Astrocyte (in vitro differentiated cells and primary cell): ENCODE measurements around the gene MRNIP. TPM values are rescaled to one million over a fixed set of nuclear protein-coding genes. Genes with fewer than 3 reads are reported as not detected.

Experiments used
- DNase-seq: peaks from one replicate; pipeline ENCODE4 v3.0.0-alpha.2; 2010; ENCODE audit warnings: low read depth
- FAIRE-seq: peaks from 2 replicates; lab custom pipeline; 2011; peaks lifted over from hg19 to GRCh38; lab: Jason Lieb, UNC
- H2AFZ ChIP-seq: 2 replicates; pipeline ENCODE4 v1.6.0; 2012; ENCODE audit warnings: low read depth, low read length, inconsistent platforms
- H3K27ac ChIP-seq: 2 replicates; pipeline ENCODE4 v1.5.1; 2011; ENCODE audit warnings: low read depth, low read length, inconsistent platforms
- H3K27me3 ChIP-seq: 2 replicates; pipeline ENCODE4 v1.6.0; 2011; ENCODE audit warnings: low read length, inconsistent platforms; ENCODE audit not compliant: insufficient read depth
- H3K36me3 ChIP-seq: 2 replicates; pipeline ENCODE4 v1.5.1; 2011; ENCODE audit warnings: low read length, inconsistent platforms; ENCODE audit not compliant: insufficient read depth
- H3K4me1 ChIP-seq: 2 replicates; pipeline ENCODE4 v1.5.1; 2011; ENCODE audit warnings: low read length, inconsistent platforms; ENCODE audit not compliant: insufficient read depth
- H3K4me2 ChIP-seq: 2 replicates; pipeline ENCODE4 v1.6.0; 2012; ENCODE audit warnings: low read length, inconsistent platforms
- H3K4me3 ChIP-seq: 2 replicates; pipeline ENCODE4 v1.5.1; 2011; ENCODE audit warnings: low read depth, mild to moderate bottlenecking, low read length, inconsistent platforms; ENCODE audit not compliant: insufficient read depth
- H3K79me2 ChIP-seq: 2 replicates; pipeline ENCODE4 v1.6.0; 2012; ENCODE audit warnings: mild to moderate bottlenecking, low read length, inconsistent platforms; ENCODE audit not compliant: insufficient read depth
- H3K9ac ChIP-seq: 2 replicates; pipeline ENCODE4 v1.6.0; 2012; ENCODE audit warnings: mild to moderate bottlenecking, low read length, inconsistent platforms
- H3K9me3 ChIP-seq: 2 replicates; pipeline ENCODE4 v1.5.1; 2012; ENCODE audit warnings: low read depth, mild to moderate bottlenecking, low read length, inconsistent platforms; ENCODE audit not compliant: insufficient read depth
- H4K20me1 ChIP-seq: 2 replicates; pipeline ENCODE4 v1.6.0; 2012; ENCODE audit warnings: low read length, inconsistent platforms; ENCODE audit not compliant: insufficient read depth
- H3K27ac Mint-ChIP-seq: one replicate; pipeline ENCODE4 v1.8.0; 2021; ENCODE audit warnings: mild to moderate bottlenecking, mixed read lengths; ENCODE audit not compliant: unreplicated experiment
- H3K27me3 Mint-ChIP-seq: one replicate; pipeline ENCODE4 v1.8.0; 2021; ENCODE audit warnings: low read depth, mixed read lengths; ENCODE audit not compliant: unreplicated experiment
- H3K36me3 Mint-ChIP-seq: one replicate; pipeline ENCODE4 v1.8.0; 2021; ENCODE audit warnings: low read depth, mixed read lengths; ENCODE audit not compliant: unreplicated experiment
- H3K4me1 Mint-ChIP-seq: one replicate; pipeline ENCODE4 v1.8.0; 2021; ENCODE audit warnings: low read depth, mixed read lengths; ENCODE audit not compliant: unreplicated experiment
- H3K4me3 Mint-ChIP-seq: one replicate; pipeline ENCODE4 v1.8.0; 2021; ENCODE audit warnings: mild to moderate bottlenecking, moderate library complexity, mixed read lengths; ENCODE audit not compliant: unreplicated experiment
- H3K9me3 Mint-ChIP-seq: one replicate; pipeline ENCODE4 v1.8.0; 2021; ENCODE audit warnings: mild to moderate bottlenecking, mixed read lengths; ENCODE audit not compliant: unreplicated experiment
- EZH2 ChIP-seq: IDR thresholded peaks from 2 replicates; pipeline ENCODE4 v1.6.1; 2012; ENCODE audit warnings: mild to moderate bottlenecking, low read length, inconsistent platforms; ENCODE audit not compliant: insufficient read depth
- total RNA-seq: library from RNA; stranded (reverse); gene quantifications from 2 replicates; pipeline ENCODE4 v1.2.1, GENCODE V29; 2021
- TF ChIP-seq, protein P1 (sequence below): IDR thresholded peaks from 2 replicates; pipeline ENCODE4 v1.5.1; 2011; ENCODE audit warnings: low read depth, mild to moderate bottlenecking, inconsistent platforms, low read length, moderate library complexity; ENCODE audit not compliant: insufficient read depth

The MRNIP gene
- total RNA-seq, 1 donor from 2014 or later: 20.7 TPM

DNA sequence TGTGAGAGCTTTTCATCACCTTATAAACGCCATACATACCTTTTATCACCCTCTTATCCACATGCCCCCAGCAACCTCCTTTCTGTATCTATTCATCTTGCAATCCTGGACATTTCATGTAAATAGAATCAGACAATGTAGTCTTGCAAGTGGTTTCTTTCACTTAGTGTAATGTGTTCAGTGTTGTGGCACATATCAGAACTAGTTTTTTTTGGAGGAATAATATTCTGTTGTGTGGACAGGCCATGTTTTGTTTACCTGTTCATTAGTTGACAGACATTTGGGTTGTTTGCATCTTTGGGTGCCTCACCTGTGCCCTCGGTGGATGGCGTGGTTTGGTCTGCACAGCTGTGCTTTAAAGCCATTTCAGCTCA is 36.6 kb downstream of the MRNIP start:
- peak overlapping the region; percentile 74 for H3K4me3 ChIP-seq
- DNase-seq (no peak), FAIRE-seq (no peak)
- H3K9me3 ChIP-seq: no peaks in the 10 kb centered on the region
- Mint-ChIP-seq H3K9me3 (no peaks in the 10 kb centered on the region), H3K27me3 (no peaks in the 10 kb centered on the region), H3K4me1 (peaks cover 31% of the 10 kb centered on the region), H3K4me3 (peak overlapping the region; percentile 92), H3K36me3 (peaks cover 14% of the 10 kb centered on the region), H3K27ac (peak overlapping the region; percentile 26)
- no peaks in the 10 kb centered on the region for H3K27me3 ChIP-seq
- H3K79me2 ChIP-seq: peaks cover 62% of the 10 kb centered on the region
- H3K4me1 ChIP-seq: peaks cover 43% of the 10 kb centered on the region
- peak overlapping the region; percentile 97 for H3K9ac ChIP-seq
- peak overlapping the region; percentile 84 for H3K4me2 ChIP-seq
- H2AFZ ChIP-seq: no peak overlapping the region
- TF ChIP-seq, protein P1, sequence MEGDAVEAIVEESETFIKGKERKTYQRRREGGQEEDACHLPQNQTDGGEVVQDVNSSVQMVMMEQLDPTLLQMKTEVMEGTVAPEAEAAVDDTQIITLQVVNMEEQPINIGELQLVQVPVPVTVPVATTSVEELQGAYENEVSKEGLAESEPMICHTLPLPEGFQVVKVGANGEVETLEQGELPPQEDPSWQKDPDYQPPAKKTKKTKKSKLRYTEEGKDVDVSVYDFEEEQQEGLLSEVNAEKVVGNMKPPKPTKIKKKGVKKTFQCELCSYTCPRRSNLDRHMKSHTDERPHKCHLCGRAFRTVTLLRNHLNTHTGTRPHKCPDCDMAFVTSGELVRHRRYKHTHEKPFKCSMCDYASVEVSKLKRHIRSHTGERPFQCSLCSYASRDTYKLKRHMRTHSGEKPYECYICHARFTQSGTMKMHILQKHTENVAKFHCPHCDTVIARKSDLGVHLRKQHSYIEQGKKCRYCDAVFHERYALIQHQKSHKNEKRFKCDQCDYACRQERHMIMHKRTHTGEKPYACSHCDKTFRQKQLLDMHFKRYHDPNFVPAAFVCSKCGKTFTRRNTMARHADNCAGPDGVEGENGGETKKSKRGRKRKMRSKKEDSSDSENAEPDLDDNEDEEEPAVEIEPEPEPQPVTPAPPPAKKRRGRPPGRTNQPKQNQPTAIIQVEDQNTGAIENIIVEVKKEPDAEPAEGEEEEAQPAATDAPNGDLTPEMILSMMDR: no peak
- no peak for TF ChIP-seq EZH2
- H3K36me3 ChIP-seq: peaks cover 26% of the 10 kb centered on the region
- H3K27ac ChIP-seq: no peak overlapping the region
- peaks cover 63% of the 10 kb centered on the region for H4K20me1 ChIP-seq

DNA sequence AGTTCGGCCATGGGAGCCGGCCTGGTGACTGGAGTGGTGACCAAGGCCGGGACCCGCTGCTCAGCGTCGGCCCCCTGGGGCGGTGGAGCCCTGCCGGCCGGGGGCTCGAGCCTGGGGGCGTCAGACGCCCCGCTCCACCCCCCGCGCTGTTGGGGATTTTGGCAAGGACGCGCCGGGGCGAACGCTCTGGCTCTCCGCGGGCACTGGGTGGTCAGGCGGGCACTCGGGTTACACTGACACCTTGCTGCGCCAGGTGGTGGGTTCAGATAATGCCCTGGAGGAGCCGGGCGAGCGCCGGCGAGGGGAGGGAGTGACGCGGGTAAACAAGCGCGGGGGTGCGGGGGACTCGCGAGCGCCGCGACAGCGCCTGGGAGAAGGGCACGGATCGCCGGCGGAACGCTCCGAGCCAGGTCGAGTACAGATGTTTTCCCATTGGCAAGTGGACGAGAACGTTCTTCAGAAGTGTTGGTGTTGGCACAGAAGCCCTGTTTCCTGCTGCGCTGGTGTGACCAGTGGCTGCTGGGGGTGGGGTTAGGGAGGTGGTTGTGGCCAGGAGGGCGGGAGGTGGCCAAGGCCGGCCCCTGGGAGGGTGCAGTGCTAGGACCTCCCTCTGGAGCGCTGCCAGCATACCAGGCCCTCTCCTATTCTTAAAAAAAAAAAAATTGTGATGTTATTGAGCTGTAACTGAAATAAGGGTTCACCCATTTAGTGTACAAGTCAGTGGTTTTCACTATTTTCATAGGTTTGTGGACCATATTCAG is 37.1 kb downstream of the MRNIP start:
- peaks cover 28% of the 10 kb centered on the region for H3K4me1 Mint-ChIP-seq
- peaks cover 22% of the 10 kb centered on the region for H3K36me3 ChIP-seq
- peak overlapping the region; percentile 84 for H3K4me2 ChIP-seq
- peak; percentile 90 for DNase-seq
- no peak overlapping the region for H2AFZ ChIP-seq
- peak overlapping the region; percentile 92 for H3K4me3 Mint-ChIP-seq
- H3K27me3 ChIP-seq: no peaks in the 10 kb centered on the region
- H4K20me1 ChIP-seq: peaks cover 57% of the 10 kb centered on the region
- H3K79me2 ChIP-seq: peaks cover 62% of the 10 kb centered on the region
- peak overlapping the region; percentile 96 for H3K27ac Mint-ChIP-seq
- peaks cover 47% of the 10 kb centered on the region for H3K4me1 ChIP-seq
- H3K27me3 Mint-ChIP-seq: no peaks in the 10 kb centered on the region
- peak overlapping the region; percentile 74 for H3K4me3 ChIP-seq
- peak overlapping the region; percentile 97 for H3K9ac ChIP-seq
- H3K9me3 ChIP-seq: no peaks in the 10 kb centered on the region
- H3K9me3 Mint-ChIP-seq: no peaks in the 10 kb centered on the region
- peaks cover 14% of the 10 kb centered on the region for H3K36me3 Mint-ChIP-seq
- TF ChIP-seq, protein P1: no peak
- no peak for TF ChIP-seq EZH2
- peak overlapping the region; percentile 96 for H3K27ac ChIP-seq
- FAIRE-seq: no peak
